Activated CD8-positive, alpha-beta memory T cell treated with anti-CD3 and anti-CD28 coated beads, Interleukin-2, amount 50 U/mL, for 1 hour (primary cell): ENCODE measurements around the gene TPD52L1.
"Not testable (repeated sequence)": the region's sequence is repeated elsewhere in the genome, so short reads cannot be mapped to it uniquely, and the experiment has no call there.

Experiments used
- DNase-seq: peaks from one replicate; pipeline ENCODE4 v3.0.0-alpha.2; 2020; ENCODE audit errors: extremely low read depth

Gene TPD52L1

GRCh38 chr6:125270380-125270779 lies 116.8 kb downstream of the TPD52L1 start:
- DNase-seq, result no peak

- no peak for DNase-seq
These were observed 118.0 kb downstream of the TPD52L1 start for GRCh38 chr6:125271486-125272159.

- no peak for DNase-seq
These were observed 119.7 kb downstream of the TPD52L1 start for GRCh38 chr6:125273251-125273650.

GRCh38 chr6:125273965-125274364 lies 120.4 kb downstream of the TPD52L1 start:
- no peak for DNase-seq

GRCh38 chr6:125274935-125275334 lies 121.4 kb downstream of the TPD52L1 start:
- no peak for DNase-seq

- DNase-seq, result no peak
These were observed 122.2 kb downstream of the TPD52L1 start for GRCh38 chr6:125275779-125276178.

- DNase-seq, result no peak
These were observed 124.3 kb downstream of the TPD52L1 start for GRCh38 chr6:125277838-125278237.

- no peak for DNase-seq
These were observed 126.4 kb downstream of the TPD52L1 start for GRCh38 chr6:125279961-125280360.

GRCh38 chr6:125280370-125281035 lies 126.9 kb downstream of the TPD52L1 start:
- DNase-seq, result not testable (repeated sequence)

- not testable (repeated sequence) for DNase-seq
These were observed 128.9 kb downstream of the TPD52L1 start for GRCh38 chr6:125282470-125282869.

GRCh38 chr6:125285353-125285752 lies 131.8 kb downstream of the TPD52L1 start:
- no peak for DNase-seq

- no peak for DNase-seq
These were observed 132.4 kb downstream of the TPD52L1 start for GRCh38 chr6:125285936-125286335.

GRCh38 chr6:125287718-125288117 lies 134.1 kb downstream of the TPD52L1 start:
- DNase-seq, result no peak

GRCh38 chr6:125293587-125293986 lies 140.0 kb downstream of the TPD52L1 start:
- no peak for DNase-seq

GRCh38 chr6:125294036-125294435 lies 140.5 kb downstream of the TPD52L1 start:
- no peak for DNase-seq

GRCh38 chr6:125294925-125295324 lies 141.4 kb downstream of the TPD52L1 start:
- no peak for DNase-seq

- no peak for DNase-seq
These were observed 142.9 kb downstream of the TPD52L1 start for GRCh38 chr6:125296471-125296870.

GRCh38 chr6:125299257-125299656 lies 145.7 kb downstream of the TPD52L1 start:
- DNase-seq, result no peak

- DNase-seq, result no peak
These were observed 147.4 kb downstream of the TPD52L1 start for GRCh38 chr6:125300992-125301434.

GRCh38 chr6:125301435-125302391 lies 148.1 kb downstream of the TPD52L1 start, which contains the start of gene HDDC2:
Gene HDDC2, minus strand, starts transcription at chr6:125301967. Its CDS starts 35 bp downstream, at chr6:125301932.
- DNase-seq, result no peak

GRCh38 chr6:125302840-125303511 lies 149.4 kb downstream of the TPD52L1 start:
- DNase-seq, result no peak

- no peak for DNase-seq
These were observed 149.9 kb downstream of the TPD52L1 start for GRCh38 chr6:125303512-125303854.
